Esophagus squamous epithelium (tissue), 5 donors: Measurements from ENCODE around the gene GFI1B. TPM values are rescaled to one million over a fixed set of nuclear protein-coding genes. Genes with fewer than 3 reads are reported as not detected.

Source experiments
- DNase-seq: peaks from one replicate; lab custom pipeline; 2025; lab: John Stamatoyannopoulos, UW
- H3K27ac ChIP-seq, 4 donors: fragments of 200-600 bp; sonication (generic); one replicate each; pipeline ENCODE4 v1.5.1; 2016 to 2019; ENCODE audit warnings: mild to moderate bottlenecking in 1 of 4
- H3K27me3 ChIP-seq, 4 donors: fragments of 200-600 bp; sonication (generic); 1 replicate in 3 of 4; 2 replicates in 1 of 4; pipeline versions ENCODE4 v1.5.1 to v1.6.0; 2017 to 2021; ENCODE audit warnings: antibody characterized with exemption in 1 of 4
- H3K36me3 ChIP-seq, 3 donors: fragments of 200-600 bp; sonication (generic); one replicate each; pipeline ENCODE4 v1.5.1; 2016 to 2019
- H3K4me1 ChIP-seq, 3 donors: fragments of 200-600 bp; sonication (generic); one replicate each; pipeline ENCODE4 v1.5.1; 2017 to 2019
- H3K4me3 ChIP-seq, 4 donors: fragments of 200-600 bp; sonication (generic); 1 replicate in 3 of 4; 2 replicates in 1 of 4; pipeline ENCODE4 v1.5.1; 2016 to 2019; ENCODE audit warnings: mild to moderate bottlenecking in 2 of 4, moderate library complexity in 1 of 4
- H3K9me3 ChIP-seq, 3 donors: fragments of 200-600 bp; sonication (generic); one replicate each; pipeline ENCODE4 v1.5.1; 2016 to 2019
- CTCF ChIP-seq, 6 experiments: fragments of 450-650 bp in 4 of 6; fragments of 200-600 bp in 2 of 6; sonication (generic) in 2 of 6; IDR thresholded peaks; one replicate each; pipeline ENCODE4 v1.5.1; 2016 to 2019; ENCODE audit warnings: antibody characterized with exemption in 6 of 6, mild to moderate bottlenecking in 4 of 6, moderate library complexity in 4 of 6
- POLR2A ChIP-seq, 4 donors: fragments of 450-650 bp; IDR thresholded peaks; one replicate each; pipeline ENCODE4 v1.6.1; 2017; ENCODE audit warnings: antibody characterized with exemption in 4 of 4, mild to moderate bottlenecking in 4 of 4, moderate library complexity in 3 of 4
- WGBS, 2 donors: methylation state at CpG; one replicate each; pipeline ENCODE4 v1.1.5; 2018; 5-methylcytosine and 5-hydroxymethylcytosine counted together
- intact Hi-C: fragments of 100-400 bp; cut with DNase I; formaldehyde crosslinking; loops from one replicate; pipeline ENCODE4 v1.15.0; 2022
- total RNA-seq, 4 donors: library from RNA; depleted of rRNA; stranded (reverse); fragments of >200 nt; gene quantifications; one replicate each; pipeline ENCODE4 v1.1.0, GENCODE V29; 2016
- donor health status: DM: yes; HTN: yes; CAD: no.

The GFI1B gene
- total RNA-seq, 4 donors from 2014 or later, result 0.57 TPM; not detected in 3

GRCh38 chr9:132969783-132970182 is 8.7 kb upstream of the GFI1B start:
- H3K4me1 ChIP-seq, result peaks cover 0 to 9% (median 3%) of the 10 kb centered on the region in 3 donors
- no peak for TF ChIP-seq POLR2A (IDR thresholded peaks at IDR 0.05)
- no peak for TF ChIP-seq CTCF (IDR thresholded peaks at IDR 0.05)
- H3K27ac ChIP-seq, result no peak overlapping the region
- DNase-seq, result no peak
- H3K4me3 ChIP-seq, result no peak overlapping the region
- WGBS, 2 donors, result 61 to 66% methylated on average over 7 of the region's 7 CpGs
- H3K9me3 ChIP-seq, result no peaks in the 10 kb centered on the region
- intact Hi-C loops, result loop anchor here (10.0 kb wide), 1 partner anchor 65 kb away; no protein-coding TSS in a partner anchor
- no peaks in the 10 kb centered on the region for H3K36me3 ChIP-seq
- peaks cover 0 to 58% (median 0%) of the 10 kb centered on the region in 4 donors for H3K27me3 ChIP-seq

DNA sequence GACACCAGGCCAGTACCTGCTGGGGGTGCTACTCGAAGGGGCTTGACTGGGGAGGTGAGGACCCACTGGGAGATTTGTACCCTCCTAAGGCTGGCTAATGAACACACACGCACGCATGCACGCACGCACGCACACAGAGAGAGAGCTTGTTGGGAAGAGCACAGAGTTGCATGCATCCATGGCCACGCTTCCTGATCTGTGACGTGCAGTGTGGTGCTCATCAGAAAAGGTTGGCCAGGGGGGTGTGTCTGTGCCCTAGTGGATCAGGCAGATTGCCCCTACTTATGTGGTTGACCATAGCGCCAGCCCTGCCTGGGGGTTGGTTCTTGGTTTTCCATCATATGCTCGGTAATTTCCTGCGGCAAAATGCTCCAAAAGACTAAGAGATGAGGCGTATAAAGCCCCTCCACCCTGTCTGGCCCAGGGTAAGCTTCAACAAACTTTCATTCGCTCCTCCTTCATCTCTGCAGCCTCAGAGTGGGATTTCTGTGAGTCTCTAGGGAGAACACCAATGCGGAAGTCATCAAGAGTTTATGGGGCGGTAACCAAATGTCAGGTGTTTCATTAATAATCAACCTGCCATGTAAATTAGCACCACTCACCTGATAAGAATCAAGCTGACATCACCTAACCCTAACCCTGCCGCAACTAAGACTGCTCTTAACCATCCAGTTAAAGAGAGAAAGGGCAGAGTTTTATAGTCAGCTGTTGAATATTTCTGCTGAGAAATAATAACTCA is 8.0 kb upstream of the GFI1B start:
- no peak overlapping the region for H3K27ac ChIP-seq
- peaks cover 0 to 9% (median 3%) of the 10 kb centered on the region in 3 donors for H3K4me1 ChIP-seq
- 88 to 89% methylated on average over 9 to 10 of the region's 16 CpGs for WGBS, 2 donors
- intact Hi-C loops, result loop anchor here (10.0 kb wide), 1 partner anchor 66 kb away; no protein-coding TSS in a partner anchor
- H3K36me3 ChIP-seq, result no peaks in the 10 kb centered on the region
- DNase-seq, result no peak
- peaks cover 0 to 61% (median 0%) of the 10 kb centered on the region in 4 donors for H3K27me3 ChIP-seq
- H3K9me3 ChIP-seq, result no peaks in the 10 kb centered on the region
- no peak for TF ChIP-seq POLR2A (IDR thresholded peaks at IDR 0.05)
- no peak for TF ChIP-seq CTCF (IDR thresholded peaks at IDR 0.05)
- H3K4me3 ChIP-seq, result no peak overlapping the region

DNA sequence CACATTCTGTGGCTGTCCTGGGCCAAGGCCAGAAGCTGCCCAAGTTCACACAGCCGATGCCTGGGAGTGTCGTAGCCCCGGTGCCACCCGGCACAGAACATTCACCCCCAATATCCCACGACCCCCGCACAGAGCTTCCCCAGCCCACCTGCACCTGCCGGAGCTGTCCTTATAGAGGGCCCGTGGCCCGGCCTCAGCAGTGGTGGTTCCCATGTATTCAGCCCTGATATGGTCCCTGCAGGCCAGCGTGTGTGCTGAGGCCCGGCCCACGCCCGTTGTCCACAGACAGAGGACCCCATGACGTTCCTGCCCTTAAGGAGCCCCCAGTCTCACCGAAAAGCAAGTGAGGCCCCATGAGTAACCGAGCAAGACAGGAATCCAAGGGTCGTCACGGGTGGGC is 5.3 kb upstream of the GFI1B start:
- peaks cover 0 to 79% (median 1%) of the 10 kb centered on the region in 4 donors for H3K27me3 ChIP-seq
- H3K27ac ChIP-seq, result no peak overlapping the region
- 80 to 100% methylated on average over 1 to 2 of the region's 18 CpGs for WGBS, 2 donors
- TF ChIP-seq POLR2A (IDR thresholded peaks at IDR 0.05) (no peak), CTCF (IDR thresholded peaks at IDR 0.05) (no peak)
- DNase-seq, result no peak
- H3K36me3 ChIP-seq, result no peaks in the 10 kb centered on the region
- intact Hi-C loops, result loop anchor here (10.0 kb wide), 1 partner anchor 68 kb away; no protein-coding TSS in a partner anchor
- no peak overlapping the region for H3K4me3 ChIP-seq
- H3K9me3 ChIP-seq, result no peaks in the 10 kb centered on the region
- H3K4me1 ChIP-seq, result peaks cover 0 to 16% (median 7%) of the 10 kb centered on the region in 3 donors

- Histone ChIP-seq H3K36me3 (no peaks in the 10 kb centered on the region), H3K9me3 (no peaks in the 10 kb centered on the region), H3K27ac (no peak overlapping the region), H3K4me1 (peaks cover 0 to 21% (median 8%) of the 10 kb centered on the region in 3 donors), H3K4me3 (no peak overlapping the region), H3K27me3 (peaks cover 0 to 81% (median 4%) of the 10 kb centered on the region in 4 donors)
- intact Hi-C loops, result loop anchor here (10.0 kb wide), 1 partner anchor 69 kb away; no protein-coding TSS in a partner anchor
- DNase-seq, result no peak
- TF ChIP-seq POLR2A (IDR thresholded peaks at IDR 0.05) (no peak), CTCF (IDR thresholded peaks at IDR 0.05) (no peak)
- 82 to 94% methylated on average over 5 of the region's 5 CpGs for WGBS, 2 donors
Observed at GRCh38 chr9:132973713-132974112, 4.8 kb upstream of the GFI1B start.

DNA sequence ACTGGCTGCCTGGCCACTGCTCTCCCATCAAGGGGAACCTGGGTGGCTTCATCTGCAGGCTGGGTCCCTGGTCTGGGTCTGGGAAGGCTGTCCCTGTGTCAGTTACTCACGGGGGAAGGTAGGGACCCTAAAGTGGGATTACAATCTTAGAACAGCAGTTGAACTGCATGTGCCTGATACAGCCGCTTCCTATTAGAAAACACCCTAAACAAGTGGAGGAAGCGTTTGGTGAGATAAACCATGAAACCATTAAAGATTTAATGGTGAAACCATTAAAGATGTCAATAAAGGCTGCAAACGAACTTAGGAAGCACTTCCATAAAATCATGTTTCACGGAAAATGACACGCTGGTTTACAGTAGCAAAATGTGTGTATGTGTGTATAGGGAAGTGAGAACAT is 2.5 kb upstream of the GFI1B start:
- Histone ChIP-seq H3K4me1 (peaks cover 0 to 23% (median 8%) of the 10 kb centered on the region in 3 donors), H3K27me3 (peaks cover 0 to 85% (median 7%) of the 10 kb centered on the region in 4 donors), H3K36me3 (no peaks in the 10 kb centered on the region), H3K27ac (no peak overlapping the region), H3K4me3 (no peak overlapping the region), H3K9me3 (no peaks in the 10 kb centered on the region)
- DNase-seq, result no peak
- intact Hi-C loops, result loop anchor here (10.0 kb wide), 1 partner anchor 71 kb away; no protein-coding TSS in a partner anchor
- TF ChIP-seq CTCF (IDR thresholded peaks at IDR 0.05) (no peak), POLR2A (IDR thresholded peaks at IDR 0.05) (no peak)
- WGBS, 2 donors, result 57 to 68% methylated on average over 5 to 6 of the region's 6 CpGs
